Tibial nerve (tissue), 4 donors: ENCODE results near the gene ELF3. TPM values are rescaled to one million over a fixed set of nuclear protein-coding genes. Genes with fewer than 3 reads are reported as not detected.
"Not testable (repeated sequence)": the region's sequence is repeated elsewhere in the genome, so short reads cannot be mapped to it uniquely, and the experiment has no call there.

Experiments
- DNase-seq, 2 donors: peaks; one replicate each; pipeline ENCODE4 v3.0.0-alpha.2; 2019; ENCODE audit warnings: low spot score in 2 of 2
- H3K27ac ChIP-seq, 4 donors: fragments of 200-600 bp; sonication (generic) in 3 of 4; one replicate each; pipeline ENCODE4 v1.5.1; 2017 to 2019; ENCODE audit warnings: mild to moderate bottlenecking in 1 of 4
- H3K27me3 ChIP-seq, 2 donors: fragments of 200-600 bp; sonication (generic) in 1 of 2; one replicate each; pipeline versions ENCODE4 v1.5.1 to v1.6.0; 2017 to 2019
- H3K36me3 ChIP-seq, 3 donors: fragments of 200-600 bp; sonication (generic); one replicate each; pipeline ENCODE4 v1.5.1; 2018 to 2019
- H3K4me1 ChIP-seq, 4 donors: fragments of 200-600 bp; sonication (generic) in 3 of 4; one replicate each; pipeline ENCODE4 v1.5.1; 2017 to 2019
- H3K4me3 ChIP-seq, 4 donors: fragments of 200-600 bp; sonication (generic) in 3 of 4; one replicate each; pipeline ENCODE4 v1.5.1; 2017 to 2019; ENCODE audit warnings: mild to moderate bottlenecking in 1 of 4, moderate library complexity in 1 of 4
- H3K9me3 ChIP-seq, 4 donors: fragments of 200-600 bp; sonication (generic) in 3 of 4; one replicate each; pipeline ENCODE4 v1.5.1; 2017 to 2019
- EP300 ChIP-seq, 2 donors: sonication (generic); formaldehyde crosslinking; IDR thresholded peaks; one replicate each; pipeline ENCODE4 v1.6.1; 2017; ENCODE audit warnings: antibody characterized with exemption in 2 of 2, mild to moderate bottlenecking in 1 of 2
- POLR2A ChIP-seq, 2 donors: fragments of 450-650 bp; IDR thresholded peaks; one replicate each; pipeline ENCODE4 v1.6.1; 2017; ENCODE audit warnings: antibody characterized with exemption in 2 of 2, mild to moderate bottlenecking in 2 of 2, moderate library complexity in 2 of 2
- WGBS, 2 donors: methylation state at CpG; one replicate each; pipeline ENCODE4 v1.1.5; 2018; 5-methylcytosine and 5-hydroxymethylcytosine counted together
- total RNA-seq, 4 donors: library from RNA; depleted of rRNA; stranded (reverse); fragments of >200 nt; gene quantifications; one replicate each; pipeline ENCODE4 v1.1.0, GENCODE V29; 2016
- TF ChIP-seq, protein P1 (sequence below), 5 experiments: fragments of 200-600 bp in 3 of 5; fragments of 450-650 bp in 2 of 5; sonication (generic) in 3 of 5; IDR thresholded peaks; one replicate each; pipeline ENCODE4 v1.5.1; 2016 to 2019; ENCODE audit warnings: antibody characterized with exemption in 5 of 5, mild to moderate bottlenecking in 3 of 5, moderate library complexity in 2 of 5

The ELF3 gene
- total RNA-seq: 1 to 10 TPM in 1 of 4 donors, under 1 TPM in 1, not detected in 2; under 0.01 to 1.2 TPM

GRCh38 chr1:202010180-202011015 lies at the start of gene ELF3:
ELF3 (plus strand) TSS chr1:202010587; CDS start chr1:202011137, 550 bp downstream.
- peaks cover 0 to 23% (median 7%) of the 10 kb centered on the region in 4 donors for H3K4me1 ChIP-seq
- TF ChIP-seq EP300 (IDR thresholded peaks at IDR 0.05): no peak
- TF ChIP-seq, protein P1, sequence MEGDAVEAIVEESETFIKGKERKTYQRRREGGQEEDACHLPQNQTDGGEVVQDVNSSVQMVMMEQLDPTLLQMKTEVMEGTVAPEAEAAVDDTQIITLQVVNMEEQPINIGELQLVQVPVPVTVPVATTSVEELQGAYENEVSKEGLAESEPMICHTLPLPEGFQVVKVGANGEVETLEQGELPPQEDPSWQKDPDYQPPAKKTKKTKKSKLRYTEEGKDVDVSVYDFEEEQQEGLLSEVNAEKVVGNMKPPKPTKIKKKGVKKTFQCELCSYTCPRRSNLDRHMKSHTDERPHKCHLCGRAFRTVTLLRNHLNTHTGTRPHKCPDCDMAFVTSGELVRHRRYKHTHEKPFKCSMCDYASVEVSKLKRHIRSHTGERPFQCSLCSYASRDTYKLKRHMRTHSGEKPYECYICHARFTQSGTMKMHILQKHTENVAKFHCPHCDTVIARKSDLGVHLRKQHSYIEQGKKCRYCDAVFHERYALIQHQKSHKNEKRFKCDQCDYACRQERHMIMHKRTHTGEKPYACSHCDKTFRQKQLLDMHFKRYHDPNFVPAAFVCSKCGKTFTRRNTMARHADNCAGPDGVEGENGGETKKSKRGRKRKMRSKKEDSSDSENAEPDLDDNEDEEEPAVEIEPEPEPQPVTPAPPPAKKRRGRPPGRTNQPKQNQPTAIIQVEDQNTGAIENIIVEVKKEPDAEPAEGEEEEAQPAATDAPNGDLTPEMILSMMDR (IDR thresholded peaks at IDR 0.05): no peak
- no peak for TF ChIP-seq POLR2A (IDR thresholded peaks at IDR 0.05)
- no peaks in the 10 kb centered on the region for H3K9me3 ChIP-seq
- no peak for DNase-seq
- peak within 1 kb of the TSS in 1 of 4 donors; percentile 9 for H3K4me3 ChIP-seq
- peaks cover 0 to 58% (median 5%) of the 10 kb centered on the region in 3 donors for H3K36me3 ChIP-seq
- WGBS, 2 donors: 80 to 81% methylated on average over 20 to 21 of the region's 24 CpGs
- peak within 1 kb of the TSS in 3 of 4 donors; percentile 71 to 76 (median 75) for H3K27ac ChIP-seq
- H3K27me3 ChIP-seq: no peaks in the 10 kb centered on the region

GRCh38 chr1:201962382-201962781 lies 48.0 kb upstream of the ELF3 start:
- H3K27ac ChIP-seq, H3K4me1 ChIP-seq, DNase-seq, H3K4me3 ChIP-seq, H3K9me3 ChIP-seq, H3K27me3 ChIP-seq: not testable (repeated sequence)
- H3K36me3 ChIP-seq: peaks cover 4 to 99% (median 23%) of the 10 kb centered on the region in 3 donors
- WGBS, 2 donors: 90% methylated on average over 10 of the region's 10 CpGs

DNA sequence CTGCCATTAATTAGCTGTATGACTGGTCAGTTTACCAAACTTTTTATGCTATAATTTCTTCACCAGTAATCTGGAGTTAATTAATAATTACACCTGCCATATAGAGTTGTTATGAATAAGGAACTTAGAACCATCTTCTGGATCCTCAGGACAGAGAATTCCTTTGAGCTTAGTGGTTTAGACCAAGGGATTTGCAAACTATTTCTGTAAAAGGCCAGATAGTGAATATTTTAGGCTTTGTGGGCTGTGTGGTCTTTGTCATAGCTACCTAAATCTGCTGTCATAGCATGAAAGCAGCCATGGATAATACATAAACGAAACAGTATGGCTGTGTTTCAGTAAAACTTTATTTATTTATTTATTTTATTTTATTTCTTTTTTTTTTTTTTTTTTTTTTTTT lies 46.1 kb upstream of the ELF3 start:
- TF ChIP-seq POLR2A (IDR thresholded peaks at IDR 0.05) (no peak), EP300 (IDR thresholded peaks at IDR 0.05) (no peak)
- TF ChIP-seq, protein P1 (IDR thresholded peaks at IDR 0.05): no peak
- no peak for DNase-seq
- no peaks in the 10 kb centered on the region for H3K9me3 ChIP-seq
- H3K36me3 ChIP-seq: peaks cover 4 to 99% (median 9%) of the 10 kb centered on the region in 3 donors
- no peaks in the 10 kb centered on the region for H3K4me1 ChIP-seq
- WGBS, 2 donors: 81 to 92% methylated on average over 1 of the region's 1 CpG
- H3K4me3 ChIP-seq: no peak overlapping the region
- H3K27ac ChIP-seq: no peak overlapping the region
- no peaks in the 10 kb centered on the region for H3K27me3 ChIP-seq

GRCh38 chr1:201966171-201966570 lies 44.2 kb upstream of the ELF3 start:
- no peak overlapping the region for H3K4me3 ChIP-seq
- WGBS, 2 donors: 83 to 94% methylated on average over 5 of the region's 5 CpGs
- no peaks in the 10 kb centered on the region for H3K9me3 ChIP-seq
- H3K4me1 ChIP-seq: peaks cover 0 to 3% (median 0%) of the 10 kb centered on the region in 4 donors
- no peak for TF ChIP-seq POLR2A (IDR thresholded peaks at IDR 0.05)
- no peak overlapping the region for H3K27ac ChIP-seq
- no peaks in the 10 kb centered on the region for H3K27me3 ChIP-seq
- DNase-seq: no peak
- peaks cover 7 to 91% (median 9%) of the 10 kb centered on the region in 3 donors for H3K36me3 ChIP-seq

- 87% methylated on average over 16 of the region's 16 CpGs for WGBS, 2 donors
- Histone ChIP-seq H3K27ac (no peak overlapping the region), H3K9me3 (no peaks in the 10 kb centered on the region), H3K4me1 (peaks cover 0 to 13% (median 0%) of the 10 kb centered on the region in 4 donors), H3K36me3 (peaks cover 7 to 69% (median 9%) of the 10 kb centered on the region in 3 donors), H3K27me3 (no peaks in the 10 kb centered on the region), H3K4me3 (no peak overlapping the region)
- TF ChIP-seq, protein P1 (IDR thresholded peaks at IDR 0.05): no peak
- TF ChIP-seq POLR2A (IDR thresholded peaks at IDR 0.05): no peak
- no peak for TF ChIP-seq EP300 (IDR thresholded peaks at IDR 0.05)
- DNase-seq: no peak
Observed at GRCh38 chr1:201968202-201968925, 42.0 kb upstream of the ELF3 start.
